GM12865 (cell line): ENCODE measurements around the gene BCAR1.

Experiments
- DNase-seq: peaks from one replicate; pipeline ENCODE4 v3.0.0; 2010; ENCODE audit warnings: low read depth
- H3K4me3 ChIP-seq: 2 replicates; pipeline ENCODE4 v1.5.1; 2011; ENCODE audit warnings: mild to moderate bottlenecking, low read depth, low read length, control low read depth
- CTCF ChIP-seq: IDR thresholded peaks from 2 replicates; pipeline ENCODE4 v1.5.1; 2011; ENCODE audit warnings: low read length, control low read depth, low read depth, inconsistent platforms; ENCODE audit not compliant: insufficient read depth; ENCODE audit errors: missing control alignments

BCAR1 gene

GRCh38 chr16:75248536-75249380, 2.7 kb downstream of the BCAR1 start:
- H3K4me3 ChIP-seq, result no peak overlapping the region
- TF ChIP-seq CTCF, result no peak

GRCh38 chr16:75248142-75248535, 3.3 kb downstream of the BCAR1 start:
- no peak overlapping the region for H3K4me3 ChIP-seq
- DNase-seq, result no peak
- no peak for TF ChIP-seq CTCF

More at GRCh38 chr16:75248536-75249380, 2.7 kb downstream of the BCAR1 start:
- DNase-seq, result no peak

GRCh38 chr16:75247249-75247648, 4.2 kb downstream of the BCAR1 start:
- no peak for TF ChIP-seq CTCF
- DNase-seq, result no peak
- H3K4me3 ChIP-seq, result no peak overlapping the region

- no peak for DNase-seq
Observed at GRCh38 chr16:75246504-75247205, 4.8 kb downstream of the BCAR1 start.

GRCh38 chr16:75244844-75245758, 6.3 kb downstream of the BCAR1 start:
- DNase-seq, result peak; percentile 43
- TF ChIP-seq CTCF, result no peak
- no peak overlapping the region for H3K4me3 ChIP-seq

More at GRCh38 chr16:75246504-75247205, 4.8 kb downstream of the BCAR1 start:
- no peak overlapping the region for H3K4me3 ChIP-seq
- TF ChIP-seq CTCF, result no peak

GRCh38 chr16:75244225-75244809, 7.1 kb downstream of the BCAR1 start:
- DNase-seq, result no peak
- no peak for TF ChIP-seq CTCF
- H3K4me3 ChIP-seq, result no peak overlapping the region
